ENCODE measurements around the gene PPP1CA.

PPP1CA gene

DNA sequence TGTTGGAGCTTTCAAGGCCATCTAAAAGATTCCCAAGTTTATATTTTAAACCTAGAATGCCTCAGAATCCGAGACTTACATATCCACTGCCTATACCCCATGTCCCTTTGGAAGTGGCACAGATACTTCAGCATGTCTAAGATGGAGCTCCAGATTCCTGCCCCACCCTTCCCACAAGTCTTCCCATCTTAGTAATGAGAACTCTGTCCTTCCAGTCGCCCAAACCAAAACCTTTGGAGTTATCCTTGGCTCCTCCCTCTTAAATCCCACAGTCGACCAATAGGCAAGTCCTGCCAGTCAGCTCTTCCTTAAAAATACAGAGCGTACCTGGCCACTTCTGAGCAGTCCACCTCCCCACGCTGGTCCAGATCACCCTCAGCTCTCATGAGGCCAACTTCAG, 52.6 kb downstream of the PPP1CA start:
- no peak for DNase-seq
